Transverse colon (tissue), 4 donors: ENCODE results near the gene IFITM1.

Experiments
- EP300 ChIP-seq: sonication (generic); formaldehyde crosslinking; IDR thresholded peaks from one replicate; pipeline ENCODE4 v1.6.1; 2017; ENCODE audit warnings: antibody characterized with exemption, low read depth
- POLR2A ChIP-seq: fragments of 450-650 bp; IDR thresholded peaks from one replicate; pipeline ENCODE4 v1.6.1; 2016; ENCODE audit warnings: antibody characterized with exemption, mild to moderate bottlenecking, moderate library complexity
- POLR2AphosphoS5 ChIP-seq, 3 donors: sonication (generic); formaldehyde crosslinking; IDR thresholded peaks; one replicate each; pipeline ENCODE4 v1.6.1; 2016; ENCODE audit warnings: antibody characterized with exemption in 3 of 3
- TF ChIP-seq, protein P1 (sequence below), 5 experiments: fragments of 200-600 bp in 3 of 5; fragments of 450-650 bp in 2 of 5; sonication (generic) in 3 of 5; IDR thresholded peaks; 1 replicate in 2 of 5; 2 replicates in 3 of 5; pipeline ENCODE4 v1.5.1; 2016 to 2017; ENCODE audit warnings: antibody characterized with exemption in 5 of 5, inconsistent platforms in 3 of 5, mild to moderate bottlenecking in 2 of 5, moderate library complexity in 1 of 5

- TF ChIP-seq POLR2A (no peak), POLR2AphosphoS5 (IDR thresholded peaks at IDR 0.05) (no peak), EP300 (no peak)
- TF ChIP-seq, protein P1, sequence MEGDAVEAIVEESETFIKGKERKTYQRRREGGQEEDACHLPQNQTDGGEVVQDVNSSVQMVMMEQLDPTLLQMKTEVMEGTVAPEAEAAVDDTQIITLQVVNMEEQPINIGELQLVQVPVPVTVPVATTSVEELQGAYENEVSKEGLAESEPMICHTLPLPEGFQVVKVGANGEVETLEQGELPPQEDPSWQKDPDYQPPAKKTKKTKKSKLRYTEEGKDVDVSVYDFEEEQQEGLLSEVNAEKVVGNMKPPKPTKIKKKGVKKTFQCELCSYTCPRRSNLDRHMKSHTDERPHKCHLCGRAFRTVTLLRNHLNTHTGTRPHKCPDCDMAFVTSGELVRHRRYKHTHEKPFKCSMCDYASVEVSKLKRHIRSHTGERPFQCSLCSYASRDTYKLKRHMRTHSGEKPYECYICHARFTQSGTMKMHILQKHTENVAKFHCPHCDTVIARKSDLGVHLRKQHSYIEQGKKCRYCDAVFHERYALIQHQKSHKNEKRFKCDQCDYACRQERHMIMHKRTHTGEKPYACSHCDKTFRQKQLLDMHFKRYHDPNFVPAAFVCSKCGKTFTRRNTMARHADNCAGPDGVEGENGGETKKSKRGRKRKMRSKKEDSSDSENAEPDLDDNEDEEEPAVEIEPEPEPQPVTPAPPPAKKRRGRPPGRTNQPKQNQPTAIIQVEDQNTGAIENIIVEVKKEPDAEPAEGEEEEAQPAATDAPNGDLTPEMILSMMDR (IDR thresholded peaks at IDR 0.05) = no peak
Measured at GRCh38 chr11:293271-293851, 20.5 kb upstream of the IFITM1 start.
